GM23338 (cell line): ENCODE results near the gene VRTN. TPM values are rescaled to one million over a fixed set of nuclear protein-coding genes. Genes with fewer than 3 reads are reported as not detected.

ENCODE experiments used
- CREB1 ChIP-seq: fragments of 250-450 bp; sonication (Bioruptor Pico); IDR thresholded peaks from 2 replicates; pipeline ENCODE4 v1.5.0; 2020; ENCODE audit warnings: low read depth, mild to moderate bottlenecking, moderate library complexity
- JUNB ChIP-seq: IDR thresholded peaks from one replicate; pipeline ENCODE4 v1.6.1; 2016; ENCODE audit warnings: antibody characterized with exemption; ENCODE audit not compliant: unreplicated experiment
- NANOG ChIP-seq: IDR thresholded peaks from 2 replicates; pipeline ENCODE4 v1.6.1; 2016; ENCODE audit warnings: antibody characterized with exemption, borderline replicate concordance
- STAT1 ChIP-seq: IDR thresholded peaks from one replicate; pipeline ENCODE4 v1.6.1; 2016; ENCODE audit warnings: antibody characterized with exemption; ENCODE audit not compliant: unreplicated experiment
- ZNF331 ChIP-seq: fragments of 250-450 bp; sonication (Bioruptor Pico); IDR thresholded peaks from 2 replicates; pipeline ENCODE4 v1.5.0; 2020; ENCODE audit warnings: low read depth, mild to moderate bottlenecking, moderate library complexity
- polyA plus RNA-seq: library from polyadenylated mRNA; unstranded; fragments of >200 nt; fragmentation: Nextera tagmentation; extraction: Ambion mirVana; gene quantifications from 2 replicates; pipeline ENCODE4 v1.2.1, GENCODE V29; 2016
- total RNA-seq: library from RNA; depleted of rRNA; stranded (reverse); fragments of >200 nt; shearing (Covaris generic); gene quantifications from 2 replicates; pipeline ENCODE4 v1.2.3, GENCODE V29; 2014
- TF ChIP-seq, protein P1 (sequence below): IDR thresholded peaks from one replicate; pipeline ENCODE4 v1.6.1; 2018; ENCODE audit warnings: antibody characterized with exemption; ENCODE audit not compliant: unreplicated experiment
- TF ChIP-seq, protein P2 (sequence below): fragments of 250-450 bp; sonication (Bioruptor Pico); IDR thresholded peaks from 2 replicates; pipeline ENCODE4 v1.5.0; 2020; ENCODE audit warnings: mild to moderate bottlenecking, moderate library complexity

The VRTN gene
- total and polyA plus RNA-seq, 2 experiments from 2014 or later, result 63.9 to 143 TPM

DNA sequence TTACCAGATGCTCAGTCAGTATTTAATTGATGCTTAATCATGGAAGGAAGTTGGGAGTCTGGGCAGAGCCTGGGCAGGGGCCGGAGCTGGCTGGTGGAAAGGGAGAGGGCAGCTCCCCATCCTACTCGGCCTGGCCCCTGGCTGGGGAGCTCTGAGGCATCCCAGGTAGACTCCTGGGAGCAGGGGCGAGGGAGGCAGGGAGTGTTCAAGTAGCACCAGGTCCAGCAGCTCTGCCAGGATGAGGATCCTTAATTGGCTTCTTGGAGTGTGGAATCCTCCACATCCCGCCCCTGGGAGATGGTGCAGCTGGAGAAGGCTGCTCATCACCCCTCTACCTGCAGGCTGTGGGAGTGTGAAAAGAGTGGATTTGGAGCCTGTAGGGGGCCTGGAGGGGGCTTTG lies 46.8 kb downstream of the VRTN start (continued):
- TF ChIP-seq, protein P1, sequence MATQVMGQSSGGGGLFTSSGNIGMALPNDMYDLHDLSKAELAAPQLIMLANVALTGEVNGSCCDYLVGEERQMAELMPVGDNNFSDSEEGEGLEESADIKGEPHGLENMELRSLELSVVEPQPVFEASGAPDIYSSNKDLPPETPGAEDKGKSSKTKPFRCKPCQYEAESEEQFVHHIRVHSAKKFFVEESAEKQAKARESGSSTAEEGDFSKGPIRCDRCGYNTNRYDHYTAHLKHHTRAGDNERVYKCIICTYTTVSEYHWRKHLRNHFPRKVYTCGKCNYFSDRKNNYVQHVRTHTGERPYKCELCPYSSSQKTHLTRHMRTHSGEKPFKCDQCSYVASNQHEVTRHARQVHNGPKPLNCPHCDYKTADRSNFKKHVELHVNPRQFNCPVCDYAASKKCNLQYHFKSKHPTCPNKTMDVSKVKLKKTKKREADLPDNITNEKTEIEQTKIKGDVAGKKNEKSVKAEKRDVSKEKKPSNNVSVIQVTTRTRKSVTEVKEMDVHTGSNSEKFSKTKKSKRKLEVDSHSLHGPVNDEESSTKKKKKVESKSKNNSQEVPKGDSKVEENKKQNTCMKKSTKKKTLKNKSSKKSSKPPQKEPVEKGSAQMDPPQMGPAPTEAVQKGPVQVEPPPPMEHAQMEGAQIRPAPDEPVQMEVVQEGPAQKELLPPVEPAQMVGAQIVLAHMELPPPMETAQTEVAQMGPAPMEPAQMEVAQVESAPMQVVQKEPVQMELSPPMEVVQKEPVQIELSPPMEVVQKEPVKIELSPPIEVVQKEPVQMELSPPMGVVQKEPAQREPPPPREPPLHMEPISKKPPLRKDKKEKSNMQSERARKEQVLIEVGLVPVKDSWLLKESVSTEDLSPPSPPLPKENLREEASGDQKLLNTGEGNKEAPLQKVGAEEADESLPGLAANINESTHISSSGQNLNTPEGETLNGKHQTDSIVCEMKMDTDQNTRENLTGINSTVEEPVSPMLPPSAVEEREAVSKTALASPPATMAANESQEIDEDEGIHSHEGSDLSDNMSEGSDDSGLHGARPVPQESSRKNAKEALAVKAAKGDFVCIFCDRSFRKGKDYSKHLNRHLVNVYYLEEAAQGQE, result no peak
- TF ChIP-seq CREB1 (CRISPR knock-in tag), result no peak
- no peak for TF ChIP-seq JUNB
- no peak for TF ChIP-seq NANOG
- TF ChIP-seq, protein P2, sequence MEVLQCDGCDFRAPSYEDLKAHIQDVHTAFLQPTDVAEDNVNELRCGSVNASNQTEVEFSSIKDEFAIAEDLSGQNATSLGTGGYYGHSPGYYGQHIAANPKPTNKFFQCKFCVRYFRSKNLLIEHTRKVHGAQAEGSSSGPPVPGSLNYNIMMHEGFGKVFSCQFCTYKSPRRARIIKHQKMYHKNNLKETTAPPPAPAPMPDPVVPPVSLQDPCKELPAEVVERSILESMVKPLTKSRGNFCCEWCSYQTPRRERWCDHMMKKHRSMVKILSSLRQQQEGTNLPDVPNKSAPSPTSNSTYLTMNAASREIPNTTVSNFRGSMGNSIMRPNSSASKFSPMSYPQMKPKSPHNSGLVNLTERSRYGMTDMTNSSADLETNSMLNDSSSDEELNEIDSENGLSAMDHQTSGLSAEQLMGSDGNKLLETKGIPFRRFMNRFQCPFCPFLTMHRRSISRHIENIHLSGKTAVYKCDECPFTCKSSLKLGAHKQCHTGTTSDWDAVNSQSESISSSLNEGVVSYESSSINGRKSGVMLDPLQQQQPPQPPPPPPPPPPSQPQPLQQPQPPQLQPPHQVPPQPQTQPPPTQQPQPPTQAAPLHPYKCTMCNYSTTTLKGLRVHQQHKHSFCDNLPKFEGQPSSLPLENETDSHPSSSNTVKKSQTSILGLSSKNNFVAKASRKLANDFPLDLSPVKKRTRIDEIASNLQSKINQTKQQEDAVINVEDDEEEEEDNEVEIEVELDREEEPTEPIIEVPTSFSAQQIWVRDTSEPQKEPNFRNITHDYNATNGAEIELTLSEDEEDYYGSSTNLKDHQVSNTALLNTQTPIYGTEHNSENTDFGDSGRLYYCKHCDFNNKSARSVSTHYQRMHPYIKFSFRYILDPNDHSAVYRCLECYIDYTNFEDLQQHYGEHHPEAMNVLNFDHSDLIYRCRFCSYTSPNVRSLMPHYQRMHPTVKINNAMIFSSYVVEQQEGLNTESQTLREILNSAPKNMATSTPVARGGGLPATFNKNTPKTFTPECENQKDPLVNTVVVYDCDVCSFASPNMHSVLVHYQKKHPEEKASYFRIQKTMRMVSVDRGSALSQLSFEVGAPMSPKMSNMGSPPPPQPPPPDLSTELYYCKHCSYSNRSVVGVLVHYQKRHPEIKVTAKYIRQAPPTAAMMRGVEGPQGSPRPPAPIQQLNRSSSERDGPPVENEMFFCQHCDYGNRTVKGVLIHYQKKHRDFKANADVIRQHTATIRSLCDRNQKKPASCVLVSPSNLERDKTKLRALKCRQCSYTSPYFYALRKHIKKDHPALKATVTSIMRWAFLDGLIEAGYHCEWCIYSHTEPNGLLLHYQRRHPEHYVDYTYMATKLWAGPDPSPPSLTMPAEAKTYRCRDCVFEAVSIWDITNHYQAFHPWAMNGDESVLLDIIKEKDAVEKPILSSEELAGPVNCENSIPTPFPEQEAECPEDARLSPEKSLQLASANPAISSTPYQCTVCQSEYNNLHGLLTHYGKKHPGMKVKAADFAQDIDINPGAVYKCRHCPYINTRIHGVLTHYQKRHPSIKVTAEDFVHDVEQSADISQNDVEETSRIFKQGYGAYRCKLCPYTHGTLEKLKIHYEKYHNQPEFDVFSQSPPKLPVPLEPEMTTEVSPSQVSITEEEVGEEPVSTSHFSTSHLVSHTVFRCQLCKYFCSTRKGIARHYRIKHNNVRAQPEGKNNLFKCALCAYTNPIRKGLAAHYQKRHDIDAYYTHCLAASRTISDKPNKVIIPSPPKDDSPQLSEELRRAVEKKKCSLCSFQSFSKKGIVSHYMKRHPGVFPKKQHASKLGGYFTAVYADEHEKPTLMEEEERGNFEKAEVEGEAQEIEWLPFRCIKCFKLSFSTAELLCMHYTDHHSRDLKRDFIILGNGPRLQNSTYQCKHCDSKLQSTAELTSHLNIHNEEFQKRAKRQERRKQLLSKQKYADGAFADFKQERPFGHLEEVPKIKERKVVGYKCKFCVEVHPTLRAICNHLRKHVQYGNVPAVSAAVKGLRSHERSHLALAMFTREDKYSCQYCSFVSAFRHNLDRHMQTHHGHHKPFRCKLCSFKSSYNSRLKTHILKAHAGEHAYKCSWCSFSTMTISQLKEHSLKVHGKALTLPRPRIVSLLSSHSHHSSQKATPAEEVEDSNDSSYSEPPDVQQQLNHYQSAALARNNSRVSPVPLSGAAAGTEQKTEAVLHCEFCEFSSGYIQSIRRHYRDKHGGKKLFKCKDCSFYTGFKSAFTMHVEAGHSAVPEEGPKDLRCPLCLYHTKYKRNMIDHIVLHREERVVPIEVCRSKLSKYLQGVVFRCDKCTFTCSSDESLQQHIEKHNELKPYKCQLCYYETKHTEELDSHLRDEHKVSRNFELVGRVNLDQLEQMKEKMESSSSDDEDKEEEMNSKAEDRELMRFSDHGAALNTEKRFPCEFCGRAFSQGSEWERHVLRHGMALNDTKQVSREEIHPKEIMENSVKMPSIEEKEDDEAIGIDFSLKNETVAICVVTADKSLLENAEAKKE, result no peak
- no peak for TF ChIP-seq STAT1
- no peak for TF ChIP-seq ZNF331
